ENCODE measurements around the gene SULT4A1.
"Not testable (repeated sequence)": the region's sequence is repeated elsewhere in the genome, so short reads cannot be mapped to it uniquely, and the experiment has no call there.

Gene SULT4A1

DNA sequence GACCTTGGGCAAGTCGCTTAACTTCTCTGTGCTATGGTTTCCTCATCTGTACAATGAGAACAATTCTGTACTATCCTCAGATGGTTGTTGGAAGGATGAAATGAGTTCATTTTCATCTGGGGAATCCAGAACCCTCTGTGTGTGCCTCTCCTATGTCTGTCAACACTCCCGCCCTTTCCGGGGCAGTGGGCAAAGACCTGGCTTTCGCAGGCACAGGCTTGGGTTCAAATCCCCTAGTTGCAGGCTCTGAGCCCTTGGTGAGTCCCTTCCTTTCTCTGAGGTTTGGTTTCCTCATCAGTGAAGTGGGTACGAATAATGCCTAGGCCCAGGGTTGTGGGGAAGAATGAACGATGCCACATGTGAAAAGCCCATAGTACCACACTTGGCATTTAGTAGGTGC is 23.5 kb upstream of the SULT4A1 start:
- no peak for DNase-seq

DNA sequence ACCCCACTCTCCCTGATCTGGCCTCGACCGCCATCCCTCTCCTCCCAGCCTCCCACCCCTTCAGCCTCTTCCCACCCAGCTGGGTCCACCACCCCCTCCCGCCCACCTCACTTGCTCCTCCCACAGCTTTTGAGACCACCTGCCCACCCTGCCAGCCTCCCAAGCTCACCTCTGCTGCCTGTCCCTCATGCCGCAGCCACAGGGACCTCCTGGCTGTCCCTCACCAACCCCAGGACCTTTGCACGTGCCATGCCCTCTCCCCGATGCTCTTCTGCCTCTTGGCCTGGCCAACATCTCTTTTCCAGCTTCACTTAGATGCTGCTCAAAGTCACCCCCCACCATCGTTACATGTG is 23.0 kb upstream of the SULT4A1 start:
- no peak for DNase-seq

DNA sequence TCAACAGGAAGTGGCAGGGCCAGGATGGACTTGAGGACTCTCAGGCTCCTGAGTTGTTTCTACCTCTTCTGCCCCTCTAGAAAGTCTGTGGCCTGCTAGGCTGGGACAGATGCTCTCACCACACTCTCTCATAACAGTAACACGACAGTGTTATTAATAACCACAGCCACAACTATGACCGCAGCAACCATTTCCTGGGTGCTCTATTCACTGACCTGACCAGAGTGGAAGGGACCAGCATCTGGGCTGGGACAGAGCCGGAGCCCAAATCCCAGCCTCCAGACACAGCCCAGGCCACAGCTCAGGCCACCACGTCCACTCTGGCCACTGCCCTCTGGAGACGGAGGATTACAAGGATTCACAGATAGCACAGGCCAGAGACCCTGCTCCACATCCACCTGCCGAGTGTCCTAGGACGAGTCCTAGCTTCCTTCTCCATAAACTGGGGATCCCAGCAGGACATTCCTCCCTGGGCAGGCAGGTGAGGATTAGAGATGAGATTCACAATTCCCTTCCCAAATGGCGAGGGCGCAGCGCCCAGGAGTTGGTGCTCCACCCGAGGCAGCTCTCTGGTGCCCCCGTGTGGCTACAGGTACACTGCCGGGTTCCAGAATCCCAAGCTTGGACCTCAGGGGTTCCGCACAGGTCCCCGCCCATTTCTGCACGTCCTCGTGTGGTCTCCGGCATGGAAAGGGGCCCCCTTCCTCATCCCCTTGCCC is 22.4 kb upstream of the SULT4A1 start:
- DNase-seq, result peak; percentile 61

DNA sequence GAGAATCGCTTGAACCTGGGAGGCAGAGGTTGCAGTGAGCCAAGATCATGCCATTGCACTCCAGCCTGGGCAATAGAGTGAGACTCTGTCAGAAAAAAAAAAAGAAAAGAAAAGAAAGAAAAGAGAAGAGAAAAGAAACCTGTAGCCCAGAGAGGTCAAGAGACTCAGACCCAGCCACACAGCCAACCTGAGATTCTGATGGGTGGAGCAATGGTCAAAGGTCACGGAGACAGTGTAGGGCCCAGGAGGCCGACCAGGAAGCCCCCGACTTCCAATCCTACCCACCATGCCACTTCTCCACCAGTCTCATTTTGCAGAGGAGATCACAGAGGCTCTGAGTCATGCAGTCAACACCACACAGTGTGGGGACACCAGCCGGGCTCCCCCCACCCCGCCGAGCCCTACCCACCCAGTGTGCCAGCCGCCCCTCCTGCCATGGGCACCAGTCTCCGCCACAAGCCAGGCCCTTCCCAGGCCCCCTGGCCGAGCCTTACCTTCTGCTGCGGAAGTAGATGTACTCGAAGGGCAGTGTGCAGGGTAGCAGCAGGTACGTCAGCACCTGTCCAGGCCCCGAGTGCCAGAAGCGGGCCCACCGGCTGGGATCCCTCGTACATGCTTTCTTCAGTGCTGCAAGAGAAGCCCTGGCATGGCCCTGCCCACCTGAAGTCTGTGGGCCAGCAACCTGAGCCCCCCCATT is 21.6 kb upstream of the SULT4A1 start:
- DNase-seq, result no peak

DNA sequence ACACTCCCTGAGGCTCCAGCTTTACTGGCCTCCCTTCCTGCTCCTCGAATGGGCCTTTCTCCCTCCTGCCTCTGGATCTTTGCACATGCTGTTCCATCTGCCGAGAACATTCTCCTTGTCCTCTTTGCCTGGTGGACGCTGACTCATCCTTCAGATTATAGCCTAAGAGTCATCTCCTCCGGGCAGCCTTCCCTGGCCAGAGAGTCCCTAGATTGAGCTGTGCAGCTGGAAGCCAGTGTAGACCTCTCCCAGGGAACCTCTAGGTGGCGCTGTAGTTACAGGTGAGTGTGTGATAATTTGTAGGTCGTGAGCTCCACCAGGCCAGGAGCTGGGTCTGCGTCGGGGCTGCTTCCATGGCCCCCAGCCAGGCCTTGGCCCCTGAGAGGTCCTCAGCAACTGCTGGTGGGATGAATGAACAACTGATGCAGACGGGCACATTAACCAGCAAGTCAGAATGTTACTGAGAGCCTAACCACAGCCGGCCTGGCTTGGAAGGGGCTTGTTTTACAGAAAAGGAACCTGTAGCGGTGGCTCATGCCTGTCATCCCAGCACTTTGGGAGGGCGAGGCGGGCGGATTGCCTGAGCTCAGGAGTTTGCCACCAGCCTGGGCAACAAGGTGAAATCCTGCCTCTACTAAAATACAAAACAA is 20.8 kb upstream of the SULT4A1 start:
- DNase-seq, result peak; percentile 86

DNA sequence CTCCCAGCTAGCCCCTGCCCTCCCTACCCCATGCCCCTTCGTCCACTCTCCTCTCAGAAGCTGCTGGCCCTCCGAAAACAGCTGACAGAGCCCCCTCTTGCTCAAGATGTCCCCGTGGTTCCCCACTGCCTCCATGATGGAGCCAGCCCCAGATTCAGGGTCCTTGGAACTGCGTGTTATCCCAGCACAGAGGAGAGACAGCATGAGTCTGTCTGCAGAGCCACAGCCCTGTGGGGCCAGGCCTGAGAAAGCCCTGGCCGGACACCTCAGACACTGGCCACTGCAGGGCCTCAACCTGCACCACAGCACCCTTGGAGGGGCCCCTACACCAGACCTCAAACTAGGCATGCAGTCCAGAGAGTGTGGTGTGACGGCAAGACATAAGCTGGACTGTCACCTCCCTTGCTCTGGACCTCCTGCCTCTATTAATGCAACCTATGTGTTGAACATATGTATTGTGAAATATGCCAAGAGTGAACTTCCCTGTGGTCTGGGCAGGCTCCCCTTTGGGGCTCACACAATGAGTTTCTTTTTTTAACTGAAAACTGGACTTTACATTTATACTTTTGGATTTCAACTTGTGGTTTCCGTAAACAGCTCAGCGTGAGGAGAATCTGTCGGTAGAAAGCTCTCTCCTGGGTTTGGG is 19.9 kb upstream of the SULT4A1 start:
- DNase-seq, result no peak

DNA sequence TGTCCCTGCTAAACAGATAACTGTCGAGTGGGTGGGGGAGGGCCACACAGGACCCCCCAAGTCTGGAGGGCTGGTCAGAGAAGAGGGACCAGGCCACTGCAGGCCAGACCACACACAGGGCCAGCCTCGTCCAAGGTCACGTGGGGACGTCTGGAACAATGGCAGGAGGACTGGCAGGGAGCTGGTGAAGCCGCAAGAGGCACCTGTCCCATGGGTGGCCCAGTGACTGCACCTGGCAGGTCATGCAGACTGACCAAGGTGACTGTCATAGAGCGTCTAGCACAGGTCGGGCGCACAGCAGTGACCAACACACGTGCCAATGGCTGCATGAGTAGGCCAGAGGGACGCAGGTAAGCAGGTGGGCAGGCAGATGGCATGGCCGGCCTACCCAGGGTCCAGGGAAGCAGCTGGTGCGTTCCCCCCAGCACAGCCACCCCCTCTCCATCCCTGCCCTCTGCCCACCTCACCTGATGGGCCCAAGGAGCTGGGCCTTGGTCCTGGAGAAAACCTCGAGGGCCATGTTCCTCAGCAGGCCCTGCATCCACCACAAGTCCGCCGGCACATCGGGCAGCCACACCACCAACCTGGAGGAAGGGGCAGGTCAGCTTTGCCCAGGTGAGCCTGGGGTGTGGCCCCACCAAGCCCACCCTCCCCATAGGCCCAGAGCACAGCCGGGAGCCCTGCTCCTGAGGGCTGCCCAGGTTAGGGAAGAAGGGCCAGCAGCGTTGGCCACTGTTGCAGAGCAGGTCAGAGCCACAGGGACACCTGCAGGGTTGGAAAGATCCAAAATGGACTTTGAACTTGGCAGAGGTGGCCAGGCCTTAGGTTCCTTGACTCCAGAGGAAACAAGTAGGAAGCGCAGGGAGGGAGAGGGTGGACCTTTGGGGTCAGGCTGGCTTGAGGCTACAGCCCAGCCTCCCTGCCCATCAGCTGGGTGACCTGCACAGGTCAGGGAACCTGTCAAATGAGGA is 19.1 kb upstream of the SULT4A1 start:
- DNase-seq, result no peak

DNA sequence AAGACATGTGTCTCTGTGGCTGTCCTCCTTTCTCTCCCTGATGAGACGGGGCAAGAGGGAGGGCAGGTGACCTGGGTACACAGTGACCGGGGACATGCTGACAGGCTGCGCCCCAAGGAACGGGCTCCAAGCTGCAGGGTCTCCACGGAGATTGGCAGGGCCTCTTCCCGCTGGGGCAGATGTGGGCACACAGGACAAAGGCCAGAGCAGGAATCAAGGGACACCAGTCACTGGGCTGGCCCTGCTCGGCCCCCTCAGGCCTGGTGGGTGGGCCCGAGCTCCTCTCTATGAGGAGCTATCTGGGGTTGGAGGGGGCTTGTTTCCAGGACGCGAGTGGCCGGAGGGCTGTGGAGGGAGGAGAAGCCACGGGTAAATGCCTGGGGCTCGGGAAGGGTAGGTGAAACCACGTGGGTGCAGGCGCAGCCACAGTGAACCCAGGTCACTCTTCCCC is 18.3 kb upstream of the SULT4A1 start:
- DNase-seq, result no peak

DNA sequence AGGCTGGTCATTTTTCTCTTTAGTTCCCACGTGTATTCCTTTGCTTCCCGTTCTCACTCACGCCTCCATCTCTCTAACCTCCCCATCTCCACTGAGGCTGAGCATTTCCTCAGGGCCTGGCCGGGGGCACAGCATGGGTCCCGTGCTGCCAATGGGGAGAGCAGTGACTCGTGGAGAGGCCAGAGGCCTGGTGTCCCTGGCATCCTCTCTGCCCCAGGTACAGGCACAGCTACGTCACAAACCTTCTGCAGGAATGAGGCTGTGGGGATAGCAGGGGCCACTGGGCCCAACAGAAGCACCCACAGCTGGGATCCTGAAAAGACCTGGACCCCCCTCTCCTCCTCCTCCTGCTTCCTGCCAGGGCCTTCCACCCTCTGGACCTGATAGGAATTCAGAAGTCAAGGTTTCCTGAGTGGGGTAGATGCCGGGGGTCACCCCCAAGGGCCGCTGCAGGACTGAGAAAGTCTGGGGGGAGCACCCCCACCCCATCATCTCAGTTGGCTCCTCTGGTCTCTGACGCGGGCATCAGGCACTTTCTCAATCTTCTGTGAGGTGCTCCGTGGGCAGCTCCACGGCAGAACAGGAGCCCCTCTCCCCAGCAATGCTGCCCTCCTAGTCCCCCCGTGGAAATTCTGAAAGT is 17.7 kb upstream of the SULT4A1 start:
- DNase-seq, result no peak

DNA sequence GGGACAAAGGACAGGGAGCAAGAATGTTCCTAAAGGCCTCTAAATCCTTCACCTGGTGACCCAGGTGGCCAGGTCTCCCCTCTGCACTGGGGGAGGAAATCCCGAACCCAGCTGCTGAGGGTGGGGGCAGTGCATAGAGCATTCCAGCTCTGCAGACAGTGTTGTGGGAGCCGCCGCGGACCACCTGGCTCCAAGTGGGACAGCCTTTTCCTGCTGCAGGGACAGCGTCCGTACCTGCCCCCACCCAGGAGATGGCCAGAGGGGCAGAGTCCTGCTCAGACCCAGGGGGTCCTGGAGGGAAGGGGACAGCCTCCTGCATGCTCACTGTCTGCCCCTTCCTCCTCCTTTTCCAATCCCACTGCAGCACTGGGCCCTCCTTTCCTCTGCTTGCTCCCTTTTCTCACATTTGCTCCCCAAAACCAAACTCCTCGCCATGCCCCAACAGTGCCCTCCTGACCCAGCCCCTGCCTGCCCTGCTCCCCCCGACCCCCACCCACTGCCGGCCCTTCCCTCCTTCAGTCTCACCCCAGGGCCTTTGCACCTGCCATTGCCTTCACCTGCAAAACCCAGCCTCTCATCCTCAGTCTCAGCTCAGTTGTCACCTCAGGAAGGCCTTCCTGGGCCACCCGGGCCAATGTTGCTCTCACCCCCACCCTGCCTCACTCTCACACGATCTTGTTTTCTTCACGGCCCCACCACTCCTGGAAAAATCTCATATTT is 16.7 kb upstream of the SULT4A1 start:
- no peak for DNase-seq

DNA sequence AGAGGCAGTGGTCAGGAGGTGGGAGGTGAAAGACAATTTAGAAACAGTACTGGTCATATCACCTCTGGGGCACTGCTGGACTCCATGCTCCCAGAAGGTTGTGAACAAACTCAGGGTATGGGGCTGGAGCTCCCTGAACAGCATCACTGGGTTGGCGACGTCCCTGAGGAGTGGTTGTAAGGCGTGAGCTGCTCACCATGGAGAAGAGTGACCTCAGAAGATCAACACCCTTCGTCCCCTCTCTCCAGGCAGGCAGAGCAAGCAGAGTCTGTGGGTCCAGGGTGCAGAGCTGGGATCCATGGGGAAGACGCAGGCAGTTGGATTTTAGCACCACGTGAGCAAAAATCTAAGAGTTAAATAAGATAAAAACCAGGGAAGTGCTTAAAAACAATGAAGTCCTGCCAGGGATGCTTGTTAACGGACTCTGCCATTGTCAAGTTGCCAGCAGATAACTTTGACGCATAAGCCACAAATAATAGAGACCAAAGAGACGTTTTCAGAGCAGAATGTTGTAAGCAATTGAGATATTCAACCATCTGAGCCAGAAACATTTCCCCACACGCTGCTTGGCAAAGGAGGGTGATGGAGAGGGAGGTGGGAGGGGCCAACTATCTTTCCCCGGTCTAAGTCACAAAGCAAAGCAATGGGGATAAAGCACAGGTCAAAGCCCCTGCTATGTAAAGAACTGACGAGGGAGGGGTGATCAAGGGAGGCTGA is 15.9 kb upstream of the SULT4A1 start:
- DNase-seq, result no peak

DNA sequence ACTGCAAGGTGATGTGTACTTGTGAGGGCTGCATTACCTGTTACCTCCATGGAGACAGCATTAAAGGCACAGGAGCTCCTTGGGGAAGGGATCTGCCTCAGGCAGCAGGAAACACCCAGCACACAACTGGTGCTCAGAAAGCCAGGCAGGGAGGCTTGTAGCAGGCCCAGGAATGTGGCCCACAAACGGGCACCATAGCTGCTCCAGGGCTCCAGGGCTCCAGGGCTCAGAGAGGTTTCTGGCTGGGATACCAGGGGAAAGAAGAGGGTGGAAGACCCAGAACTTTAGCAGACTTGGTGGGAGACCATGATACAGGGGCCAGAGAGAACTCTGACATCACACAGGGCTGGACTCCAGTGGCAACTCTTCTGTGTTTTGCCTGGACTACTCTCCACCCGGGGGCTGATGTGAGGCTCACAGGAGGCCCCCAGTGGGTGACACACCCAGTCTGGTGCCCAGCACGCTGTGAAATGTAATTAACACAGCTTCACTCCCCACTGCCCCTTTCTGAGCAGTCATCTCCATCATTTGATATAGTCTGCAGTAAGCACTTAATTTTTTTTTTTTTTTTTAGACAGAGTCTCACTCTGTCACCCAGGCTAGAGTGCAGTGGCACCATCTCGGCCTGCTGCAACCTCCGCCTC is 14.7 kb upstream of the SULT4A1 start:
- DNase-seq, result no peak

DNA sequence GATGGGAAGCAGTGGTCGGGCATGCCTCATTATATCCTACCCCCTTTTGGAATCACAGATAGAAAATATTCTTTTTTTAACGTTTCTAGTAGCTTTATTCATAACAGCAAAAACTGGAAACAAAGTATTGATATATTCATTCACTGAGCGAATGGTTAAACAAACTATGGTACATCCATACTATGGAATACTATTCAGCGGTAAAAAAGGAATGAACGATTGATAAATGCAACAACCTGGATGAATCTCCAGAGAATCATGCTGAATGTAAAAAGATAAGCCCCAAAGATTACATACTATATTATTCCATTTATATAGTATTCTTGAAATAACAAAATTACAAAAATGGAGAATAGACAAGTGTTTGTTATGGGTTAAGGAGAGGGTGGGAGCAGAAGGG is 7.5 kb upstream of the SULT4A1 start:
- DNase-seq, result no peak

DNA sequence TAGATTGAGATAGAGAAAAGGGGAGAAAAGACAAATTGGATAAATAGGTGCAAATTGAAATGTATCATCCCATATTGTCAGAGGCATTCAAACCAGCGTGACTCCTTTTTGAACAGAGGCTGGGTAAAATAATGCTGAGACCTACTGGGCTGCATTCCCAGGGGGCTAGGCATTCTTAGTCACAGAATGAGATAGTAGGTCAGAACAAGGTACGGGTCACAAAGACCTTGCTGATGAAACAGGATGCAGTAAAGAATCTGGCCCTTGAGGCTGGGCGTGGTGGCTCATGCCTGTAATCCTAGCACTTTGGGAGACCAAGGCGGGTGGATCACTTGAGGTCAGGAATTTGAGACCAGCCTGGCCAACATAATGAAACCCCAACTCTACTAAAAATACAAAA is 6.7 kb upstream of the SULT4A1 start:
- not testable (repeated sequence) for DNase-seq

DNA sequence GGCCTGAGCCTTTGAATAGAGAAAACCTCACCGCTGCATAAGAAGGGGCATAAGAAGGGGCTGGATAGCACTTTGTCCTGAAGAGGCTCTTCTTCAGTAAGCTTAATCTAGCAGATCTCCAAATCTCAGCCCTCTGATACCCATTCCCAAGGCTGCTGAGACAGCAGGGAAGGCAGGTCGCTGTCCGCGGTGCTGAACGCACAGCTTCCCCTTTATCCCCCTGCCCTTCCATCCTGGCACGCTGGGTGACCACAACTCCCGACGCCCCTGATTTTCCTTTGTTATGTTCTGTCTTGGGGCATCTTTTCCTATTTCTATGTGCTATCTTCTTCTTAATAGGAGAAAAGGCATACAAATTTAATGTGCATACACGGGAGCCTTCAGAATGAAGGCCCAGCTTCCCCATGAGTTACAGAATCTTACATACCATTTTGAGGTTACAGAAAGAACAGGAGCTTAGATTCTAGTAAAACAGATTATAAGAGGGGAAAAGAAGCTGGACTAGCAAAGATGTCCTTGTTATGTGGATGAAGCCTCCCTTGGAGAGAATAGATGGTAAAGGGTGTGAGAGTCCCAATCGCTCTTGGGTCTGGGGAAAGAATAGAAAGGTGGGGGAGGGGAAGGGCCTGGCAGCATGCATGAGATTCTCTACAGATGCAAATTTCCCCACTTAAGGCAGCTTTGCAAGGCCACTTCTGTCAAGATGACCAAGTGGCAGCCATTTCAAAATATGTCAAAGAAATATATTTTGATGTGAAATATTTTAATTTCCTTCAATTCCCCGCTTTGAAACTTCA is 5.7 kb upstream of the SULT4A1 start:
- DNase-seq, result peak; percentile 53

DNA sequence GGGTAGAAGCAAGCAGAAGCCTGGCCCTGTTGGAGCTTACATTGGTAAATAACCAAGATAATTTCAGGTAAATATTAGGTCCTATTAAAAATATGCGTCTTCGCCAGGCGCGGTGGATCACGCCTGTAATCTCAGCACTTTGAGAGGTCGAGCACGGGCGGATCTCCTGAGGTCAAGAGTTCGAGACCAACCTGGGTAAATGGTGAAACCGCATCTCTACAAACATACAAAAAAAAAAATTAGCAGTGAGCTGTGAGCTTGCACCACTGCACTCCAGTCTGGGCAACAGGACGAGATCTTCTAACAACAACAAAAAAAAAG is 529 bp upstream of the SULT4A1 start:
- DNase-seq, result no peak

DNA sequence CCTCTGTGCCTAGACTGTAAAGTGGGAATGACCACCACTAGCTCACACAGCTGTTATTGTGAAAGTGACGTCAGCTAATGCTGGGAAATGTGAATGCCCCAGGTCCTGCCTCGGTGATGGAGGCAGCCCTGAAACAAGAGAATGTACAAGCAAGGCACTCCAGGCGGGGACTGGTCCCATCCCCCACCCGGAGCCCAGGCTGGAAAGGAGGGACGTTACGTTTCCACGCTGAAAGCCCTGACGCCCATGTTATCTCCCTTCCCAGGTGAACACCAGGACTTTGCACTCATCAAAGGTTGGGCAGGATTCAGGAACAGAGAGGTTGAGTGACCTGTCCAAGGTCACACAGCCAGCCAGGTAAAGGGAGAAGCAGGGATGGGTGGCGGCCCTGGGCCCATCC is 784 bp downstream of the SULT4A1 start:
- no peak for DNase-seq

DNA sequence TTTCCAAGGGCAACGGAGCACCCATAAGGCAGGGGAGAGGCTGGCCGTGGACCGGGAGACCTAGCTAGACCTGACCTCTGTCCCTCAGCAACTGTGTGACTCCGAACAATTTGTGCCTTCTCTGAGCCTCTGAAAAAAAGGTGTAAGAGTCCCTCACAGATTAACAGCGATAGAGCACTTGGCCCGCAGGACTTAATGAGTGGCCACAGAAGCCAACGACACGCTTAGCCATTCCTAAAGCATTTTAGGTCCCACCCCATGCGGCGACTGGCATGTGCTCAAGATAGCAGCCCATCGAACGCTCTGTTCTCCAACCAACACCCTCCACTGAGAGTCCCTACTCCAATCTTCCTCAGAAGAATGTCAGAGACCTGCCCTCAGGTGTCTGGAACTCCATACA is 1.5 kb downstream of the SULT4A1 start:
- no peak for DNase-seq

DNA sequence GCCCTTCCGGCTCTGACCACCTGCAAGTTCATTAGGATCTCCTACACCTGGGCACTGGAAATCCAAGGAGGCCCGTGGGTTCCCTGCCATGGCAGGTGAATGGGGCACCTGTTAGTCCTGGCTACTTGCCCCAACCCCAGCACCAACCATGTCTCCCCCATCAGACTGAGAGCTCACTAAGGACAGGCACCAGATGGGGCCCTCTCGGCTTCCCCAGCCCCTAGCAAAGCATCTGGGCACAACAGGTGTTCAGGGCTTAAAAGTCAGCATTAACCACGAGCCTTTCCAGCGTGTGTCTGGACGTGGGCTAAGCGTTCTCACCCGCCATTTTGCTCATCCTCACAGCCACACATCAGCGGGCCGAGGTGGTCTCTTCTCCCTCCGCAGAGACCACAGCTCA is 2.2 kb downstream of the SULT4A1 start:
- no peak for DNase-seq
